CD4-positive, CD25-positive, alpha-beta regulatory T cell (primary cell): Measurements from ENCODE around the gene OR4C45. TPM values are rescaled to one million over a fixed set of nuclear protein-coding genes. Genes with fewer than 3 reads are reported as not detected.

Experiments
- ATAC-seq, 2 donors: fragments of 150-1000 bp; cut with Tn5 transposase; one replicate each; pipeline ENCODE4 v1.10.0; 2021; ENCODE audit warnings: low read depth in 2 of 2, moderate number of reproducible peaks in 2 of 2, moderate library complexity in 1 of 2
- DNase-seq, 3 donors: peaks; one replicate each; pipeline versions ENCODE4 v3.0.0 to v3.0.0-alpha.2; 2012 to 2022; ENCODE audit warnings: mixed read lengths in 1 of 3
- H3K27ac ChIP-seq: one replicate; pipeline ENCODE4 v1.7.0; 2013; ENCODE audit warnings: mild to moderate bottlenecking, low read length; ENCODE audit not compliant: insufficient read depth, poor library complexity, severe bottlenecking
- H3K27me3 ChIP-seq: one replicate; pipeline ENCODE4 v1.7.0; 2013; ENCODE audit warnings: low read length; ENCODE audit not compliant: control insufficient read depth, insufficient read depth
- H3K36me3 ChIP-seq: one replicate; pipeline ENCODE4 v1.7.0; 2013; ENCODE audit warnings: mild to moderate bottlenecking, low read length, moderate library complexity; ENCODE audit not compliant: control insufficient read depth, insufficient read depth
- H3K4me1 ChIP-seq: 2 replicates; pipeline ENCODE4 v1.7.0; 2013; ENCODE audit warnings: mild to moderate bottlenecking, low read length; ENCODE audit not compliant: insufficient read depth, control insufficient read depth, poor library complexity, severe bottlenecking
- H3K4me3 ChIP-seq: one replicate; pipeline ENCODE4 v1.7.0; 2013; ENCODE audit warnings: low read depth, mild to moderate bottlenecking, low read length, moderate library complexity
- H3K9me3 ChIP-seq, 2 experiments: 1 replicate in 1 of 2; 2 replicates in 1 of 2; pipeline ENCODE4 v1.7.0; 2013; ENCODE audit warnings: low read length in 2 of 2, mild to moderate bottlenecking in 1 of 2, moderate library complexity in 1 of 2; ENCODE audit not compliant: control insufficient read depth in 2 of 2
- H3K27ac Mint-ChIP-seq, 3 donors: one replicate each; pipeline ENCODE4 v1.8.0; 2020 to 2022; ENCODE audit warnings: mild to moderate bottlenecking in 3 of 3, mixed read lengths in 3 of 3, moderate library complexity in 2 of 3
- H3K27me3 Mint-ChIP-seq: one replicate; pipeline ENCODE4 v1.8.0; 2022; ENCODE audit warnings: mild to moderate bottlenecking, mixed read lengths
- H3K36me3 Mint-ChIP-seq: one replicate; pipeline ENCODE4 v1.8.0; 2020; ENCODE audit warnings: mixed read lengths
- H3K4me1 Mint-ChIP-seq, 4 donors: one replicate each; pipeline ENCODE4 v1.8.0; 2020 to 2022; ENCODE audit warnings: mixed read lengths in 4 of 4, mild to moderate bottlenecking in 1 of 4
- H3K4me3 Mint-ChIP-seq, 4 donors: one replicate each; pipeline ENCODE4 v1.8.0; 2020 to 2022; ENCODE audit warnings: mild to moderate bottlenecking in 4 of 4, mixed read lengths in 4 of 4, moderate library complexity in 3 of 4
- H3K9me3 Mint-ChIP-seq, 7 donors: one replicate each; pipeline ENCODE4 v1.8.0; 2020 to 2022; ENCODE audit warnings: mixed read lengths in 7 of 7, mild to moderate bottlenecking in 3 of 7, moderate library complexity in 2 of 7
- polyA plus RNA-seq, 4 donors: library from polyadenylated mRNA; unstranded; fragments of 300-500 nt; fragmentation: Illumina TruSeq; gene quantifications; one replicate each; pipeline ENCODE4 v1.2.3, GENCODE V29; 2021
- total RNA-seq: library from RNA; stranded (reverse); gene quantifications from one replicate; pipeline ENCODE4 v1.2.3, GENCODE V29; 2022

OR4C45 gene
- total and polyA plus RNA-seq, 5 donors from 2014 or later: not detected

- H3K9me3 Mint-ChIP-seq: peaks cover 1 to 42% (median 19%) of the 10 kb centered on the region in 7 donors
- no peak overlapping the region for H3K4me3 ChIP-seq
- peak overlapping the region in 1 of 4 donors; percentile 29 for H3K4me3 Mint-ChIP-seq
- no peaks in the 10 kb centered on the region for H3K36me3 ChIP-seq
- H3K27ac Mint-ChIP-seq: peak overlapping the region in 1 of 3 donors; percentile 67
- no peaks in the 10 kb centered on the region for H3K27me3 ChIP-seq
- no peaks in the 10 kb centered on the region for H3K36me3 Mint-ChIP-seq
- no peaks in the 10 kb centered on the region for H3K4me1 ChIP-seq
- H3K4me1 Mint-ChIP-seq: peaks cover 0 to 11% (median 0%) of the 10 kb centered on the region in 4 donors
- ATAC-seq: no peak
- DNase-seq: no peak
- no peaks in the 10 kb centered on the region for H3K27me3 Mint-ChIP-seq
- peaks cover 0 to 36% of the 10 kb centered on the region in 2 experiments for H3K9me3 ChIP-seq
- H3K27ac ChIP-seq: no peak overlapping the region
Measured at GRCh38 chr11:50071584-50072225, 39.0 kb downstream of the OR4C45 start.

- Histone ChIP-seq H3K36me3 (no peaks in the 10 kb centered on the region), H3K9me3 (peaks cover 0 to 37% of the 10 kb centered on the region in 2 experiments), H3K27me3 (no peaks in the 10 kb centered on the region), H3K4me1 (no peaks in the 10 kb centered on the region), H3K4me3 (no peak overlapping the region), H3K27ac (no peak overlapping the region)
- Mint-ChIP-seq H3K9me3 (peaks cover 1 to 49% (median 24%) of the 10 kb centered on the region in 7 donors), H3K4me1 (peaks cover 0 to 11% (median 0%) of the 10 kb centered on the region in 4 donors), H3K27ac (no peak overlapping the region), H3K4me3 (no peak overlapping the region), H3K36me3 (no peaks in the 10 kb centered on the region), H3K27me3 (no peaks in the 10 kb centered on the region)
- no peak for ATAC-seq
- no peak for DNase-seq
Measured at GRCh38 chr11:50072226-50073112, 39.8 kb downstream of the OR4C45 start.

GRCh38 chr11:50073113-50074105 is 40.7 kb downstream of the OR4C45 start:
- DNase-seq: no peak
- Histone ChIP-seq H3K27ac (no peak overlapping the region), H3K36me3 (no peaks in the 10 kb centered on the region), H3K27me3 (no peaks in the 10 kb centered on the region), H3K9me3 (peaks cover 0 to 42% of the 10 kb centered on the region in 2 experiments), H3K4me1 (no peaks in the 10 kb centered on the region), H3K4me3 (no peak overlapping the region)
- Mint-ChIP-seq H3K27me3 (no peaks in the 10 kb centered on the region), H3K4me1 (peaks cover 0 to 11% (median 0%) of the 10 kb centered on the region in 4 donors), H3K27ac (no peak overlapping the region), H3K36me3 (no peaks in the 10 kb centered on the region), H3K9me3 (peaks cover 1 to 48% (median 25%) of the 10 kb centered on the region in 7 donors), H3K4me3 (no peak overlapping the region)
- ATAC-seq: no peak

GRCh38 chr11:50074161-50074560 is 41.5 kb downstream of the OR4C45 start:
- H3K27ac Mint-ChIP-seq: no peak overlapping the region
- H3K9me3 Mint-ChIP-seq: peaks cover 1 to 48% (median 25%) of the 10 kb centered on the region in 7 donors
- H3K36me3 Mint-ChIP-seq: no peaks in the 10 kb centered on the region
- ATAC-seq (no peak), DNase-seq (no peak)
- H3K36me3 ChIP-seq: no peaks in the 10 kb centered on the region
- H3K4me1 ChIP-seq: no peaks in the 10 kb centered on the region
- peaks cover 0 to 11% (median 0%) of the 10 kb centered on the region in 4 donors for H3K4me1 Mint-ChIP-seq
- H3K27me3 ChIP-seq: no peaks in the 10 kb centered on the region
- H3K4me3 Mint-ChIP-seq: peak overlapping the region in 1 of 4 donors; percentile 45
- no peaks in the 10 kb centered on the region for H3K27me3 Mint-ChIP-seq
- peaks cover 0 to 42% of the 10 kb centered on the region in 2 experiments for H3K9me3 ChIP-seq
- H3K27ac ChIP-seq: no peak overlapping the region
- no peak overlapping the region for H3K4me3 ChIP-seq

- Mint-ChIP-seq H3K27me3 (no peaks in the 10 kb centered on the region), H3K4me1 (peaks cover 0 to 5% (median 0%) of the 10 kb centered on the region in 4 donors), H3K9me3 (peaks cover 0 to 45% (median 22%) of the 10 kb centered on the region in 7 donors), H3K36me3 (no peaks in the 10 kb centered on the region), H3K27ac (no peak overlapping the region), H3K4me3 (no peak overlapping the region)
- DNase-seq (no peak), ATAC-seq (no peak)
- H3K36me3 ChIP-seq: no peaks in the 10 kb centered on the region
- no peaks in the 10 kb centered on the region for H3K27me3 ChIP-seq
- H3K9me3 ChIP-seq: peaks cover 0 to 39% of the 10 kb centered on the region in 2 experiments
- H3K4me1 ChIP-seq: no peaks in the 10 kb centered on the region
- no peak overlapping the region for H3K27ac ChIP-seq
- H3K4me3 ChIP-seq: no peak overlapping the region
Measured at GRCh38 chr11:50075856-50076255, 43.2 kb downstream of the OR4C45 start.

- no peak for DNase-seq
- Mint-ChIP-seq H3K9me3 (peaks cover 0 to 31% (median 17%) of the 10 kb centered on the region in 7 donors), H3K36me3 (no peaks in the 10 kb centered on the region), H3K4me3 (no peak overlapping the region), H3K4me1 (no peaks in the 10 kb centered on the region), H3K27me3 (no peaks in the 10 kb centered on the region), H3K27ac (no peak overlapping the region)
- Histone ChIP-seq H3K27me3 (no peaks in the 10 kb centered on the region), H3K4me3 (no peak overlapping the region), H3K9me3 (peaks cover 0 to 33% of the 10 kb centered on the region in 2 experiments), H3K4me1 (no peaks in the 10 kb centered on the region), H3K36me3 (no peaks in the 10 kb centered on the region), H3K27ac (no peak overlapping the region)
- ATAC-seq: no peak
Measured at GRCh38 chr11:50077526-50077925, 44.9 kb downstream of the OR4C45 start.

- Histone ChIP-seq H3K4me1 (no peaks in the 10 kb centered on the region), H3K9me3 (peaks cover 0 to 28% of the 10 kb centered on the region in 2 experiments), H3K27me3 (no peaks in the 10 kb centered on the region), H3K4me3 (no peak overlapping the region), H3K36me3 (no peaks in the 10 kb centered on the region), H3K27ac (no peak overlapping the region)
- Mint-ChIP-seq H3K9me3 (peaks cover 0 to 31% (median 17%) of the 10 kb centered on the region in 7 donors), H3K27me3 (no peaks in the 10 kb centered on the region), H3K27ac (no peak overlapping the region), H3K4me1 (no peaks in the 10 kb centered on the region), H3K4me3 (no peak overlapping the region), H3K36me3 (no peaks in the 10 kb centered on the region)
- ATAC-seq: no peak
- no peak for DNase-seq
Measured at GRCh38 chr11:50078001-50078400, 45.3 kb downstream of the OR4C45 start.
